ENCODE data around the gene EDNRA.

EDNRA gene

GRCh38 chr4:147480502-147480890 is 401 bp upstream of the EDNRA start:
- POLR2A ChIA-PET: interaction anchor here (0.9 kb wide), 1 partner anchor 76 kb away, joined by 3 read pairs; no protein-coding TSS in a partner anchor
- TF ChIP-seq NFRKB (IDR thresholded peaks at IDR 0.05): no peak
- no peak for TF ChIP-seq SUZ12 (IDR thresholded peaks at IDR 0.05)
- no peak for TF ChIP-seq L3MBTL2 (conservative IDR thresholded peaks at IDR 0.05)
- TF ChIP-seq FOXK2 (IDR thresholded peaks at IDR 0.05): no peak
- TF ChIP-seq HDGF (IDR thresholded peaks at IDR 0.05; ENCODE audit: borderline replicate concordance): no peak
- no peak for TF ChIP-seq FOXM1 (IDR thresholded peaks at IDR 0.05; ENCODE audit: borderline replicate concordance)
- no peak for TF ChIP-seq ARNT (IDR thresholded peaks at IDR 0.05)
- TF ChIP-seq TARDBP (IDR thresholded peaks at IDR 0.05): no peak
- no peak for TF ChIP-seq PKNOX1 (IDR thresholded peaks at IDR 0.05)
- TF ChIP-seq ZNF384 (IDR thresholded peaks at IDR 0.05): no peak
- no peak for DNase-seq (ENCODE audit: extremely low spot score)
- CTCF ChIA-PET: interaction anchor here (0.8 to 2.1 kb wide), 3 partner anchors 65 to 386 kb away, joined by 3 to 7 read pairs (median 3); no protein-coding TSS in a partner anchor

GRCh38 chr4:147481577-147482109 is 746 bp downstream of the EDNRA start:
- POLR2A ChIA-PET: interaction anchor here (1.0 kb wide), 2 partner anchors 10 to 19 kb away, joined by 3 read pairs; no protein-coding TSS in a partner anchor
- TF ChIP-seq L3MBTL2 (conservative IDR thresholded peaks at IDR 0.05) (0 out of 2 replicates have a peak, but pooled peaks have one; percentile 46), TARDBP (IDR thresholded peaks at IDR 0.05) (no peak)
- peak; percentile 12 for DNase-seq (ENCODE audit: extremely low spot score)
- CTCF ChIA-PET: interaction anchor here (1.0 to 2.4 kb wide), 4 partner anchors 37 to 385 kb away, joined by 3 to 11 read pairs (median 6); no protein-coding TSS in a partner anchor

- DNase-seq (ENCODE audit: extremely low spot score): no peak
- POLR2A ChIA-PET: interaction anchor here (0.7 kb wide), 1 partner anchor 10 kb away, joined by 3 read pairs; no protein-coding TSS in a partner anchor
- TF ChIP-seq ELF4 (IDR thresholded peaks at IDR 0.05) (no peak), FOXA1 (IDR thresholded peaks at IDR 0.05) (no peak), CTBP1 (IDR thresholded peaks at IDR 0.05; ENCODE audit: borderline replicate concordance) (no peak), L3MBTL2 (conservative IDR thresholded peaks at IDR 0.05) (no peak), ARNT (IDR thresholded peaks at IDR 0.05) (no peak), TARDBP (IDR thresholded peaks at IDR 0.05) (no peak), PKNOX1 (IDR thresholded peaks at IDR 0.05) (no peak), BHLHE40 (IDR thresholded peaks at IDR 0.05; ENCODE audit: borderline replicate concordance) (no peak), HDGF (IDR thresholded peaks at IDR 0.05; ENCODE audit: borderline replicate concordance) (no peak), LEF1 (IDR thresholded peaks at IDR 0.05; ENCODE audit: borderline replicate concordance) (no peak), NFRKB (IDR thresholded peaks at IDR 0.05) (no peak), SUZ12 (IDR thresholded peaks at IDR 0.05) (no peak), FOXK2 (IDR thresholded peaks at IDR 0.05) (no peak), SP1 (IDR thresholded peaks at IDR 0.05) (no peak), FOXM1 (IDR thresholded peaks at IDR 0.05; ENCODE audit: borderline replicate concordance) (no peak), ZNF384 (IDR thresholded peaks at IDR 0.05) (no peak)
- CTCF ChIA-PET: interaction anchor here (0.6 to 2.4 kb wide), 5 partner anchors 10 to 384 kb away, joined by 3 to 11 read pairs (median 4); no protein-coding TSS in a partner anchor
These were observed 1.4 kb downstream of the EDNRA start for GRCh38 chr4:147482281-147482680.

GRCh38 chr4:147485167-147485566 is 4.3 kb downstream of the EDNRA start:
- DNase-seq (ENCODE audit: extremely low spot score): no peak
- ChIA-PET CTCF (no interaction called here), POLR2A (no interaction called here)
- TF ChIP-seq TARDBP (IDR thresholded peaks at IDR 0.05) (no peak), FOXK2 (IDR thresholded peaks at IDR 0.05) (no peak), ZNF384 (IDR thresholded peaks at IDR 0.05) (no peak), L3MBTL2 (conservative IDR thresholded peaks at IDR 0.05) (no peak), NFRKB (IDR thresholded peaks at IDR 0.05) (no peak), PKNOX1 (IDR thresholded peaks at IDR 0.05) (no peak), LEF1 (IDR thresholded peaks at IDR 0.05; ENCODE audit: borderline replicate concordance) (no peak), SP1 (IDR thresholded peaks at IDR 0.05) (no peak), CTBP1 (IDR thresholded peaks at IDR 0.05; ENCODE audit: borderline replicate concordance) (no peak), BHLHE40 (IDR thresholded peaks at IDR 0.05; ENCODE audit: borderline replicate concordance) (no peak), HDGF (IDR thresholded peaks at IDR 0.05; ENCODE audit: borderline replicate concordance) (no peak), FOXA1 (IDR thresholded peaks at IDR 0.05) (no peak), SUZ12 (IDR thresholded peaks at IDR 0.05) (no peak), ELF4 (IDR thresholded peaks at IDR 0.05) (no peak), ARNT (IDR thresholded peaks at IDR 0.05) (no peak), FOXM1 (IDR thresholded peaks at IDR 0.05; ENCODE audit: borderline replicate concordance) (no peak)

GRCh38 chr4:147487616-147488015 is 6.7 kb downstream of the EDNRA start:
- TF ChIP-seq HDGF (IDR thresholded peaks at IDR 0.05; ENCODE audit: borderline replicate concordance) (no peak), LEF1 (IDR thresholded peaks at IDR 0.05; ENCODE audit: borderline replicate concordance) (no peak), BHLHE40 (IDR thresholded peaks at IDR 0.05; ENCODE audit: borderline replicate concordance) (no peak), SP1 (IDR thresholded peaks at IDR 0.05) (no peak), CTBP1 (IDR thresholded peaks at IDR 0.05; ENCODE audit: borderline replicate concordance) (no peak), FOXK2 (IDR thresholded peaks at IDR 0.05) (no peak), ELF4 (IDR thresholded peaks at IDR 0.05) (no peak), L3MBTL2 (conservative IDR thresholded peaks at IDR 0.05) (no peak), SUZ12 (IDR thresholded peaks at IDR 0.05) (no peak), FOXA1 (IDR thresholded peaks at IDR 0.05) (no peak), PKNOX1 (IDR thresholded peaks at IDR 0.05) (no peak), ARNT (IDR thresholded peaks at IDR 0.05) (no peak), ZNF384 (IDR thresholded peaks at IDR 0.05) (no peak), TARDBP (IDR thresholded peaks at IDR 0.05) (no peak), FOXM1 (IDR thresholded peaks at IDR 0.05; ENCODE audit: borderline replicate concordance) (no peak), NFRKB (IDR thresholded peaks at IDR 0.05) (no peak)

More at GRCh38 chr4:147487616-147488015, 6.7 kb downstream of the EDNRA start:
- POLR2A ChIA-PET: no interaction called here
- CTCF ChIA-PET: interaction anchor here (1.3 kb wide), 1 partner anchor 31 kb away, joined by 3 read pairs; no protein-coding TSS in a partner anchor
- DNase-seq (ENCODE audit: extremely low spot score): no peak

All from HEK293T (cell line).